Measurements from ENCODE around the gene RPL29.
A peak's percentile ranks its signal among the peaks of the same experiment; 100 is the strongest.

Gene RPL29

GRCh38 chr3:51968170-51968775 lies 27.4 kb downstream of the RPL29 start:
- H3K4me3 ChIP-seq (replicated peaks; ENCODE audit: insufficient read depth, low read length), result no peak overlapping the region; the same call in 1 of the 2 replicates
- H3K27me3 ChIP-seq (ENCODE audit: insufficient read depth, poor library complexity, severe bottlenecking), result peaks cover 16% of the 10 kb centered on the region
- no peak overlapping the region for H3K27ac ChIP-seq (replicated peaks)
- TF ChIP-seq, protein P1, sequence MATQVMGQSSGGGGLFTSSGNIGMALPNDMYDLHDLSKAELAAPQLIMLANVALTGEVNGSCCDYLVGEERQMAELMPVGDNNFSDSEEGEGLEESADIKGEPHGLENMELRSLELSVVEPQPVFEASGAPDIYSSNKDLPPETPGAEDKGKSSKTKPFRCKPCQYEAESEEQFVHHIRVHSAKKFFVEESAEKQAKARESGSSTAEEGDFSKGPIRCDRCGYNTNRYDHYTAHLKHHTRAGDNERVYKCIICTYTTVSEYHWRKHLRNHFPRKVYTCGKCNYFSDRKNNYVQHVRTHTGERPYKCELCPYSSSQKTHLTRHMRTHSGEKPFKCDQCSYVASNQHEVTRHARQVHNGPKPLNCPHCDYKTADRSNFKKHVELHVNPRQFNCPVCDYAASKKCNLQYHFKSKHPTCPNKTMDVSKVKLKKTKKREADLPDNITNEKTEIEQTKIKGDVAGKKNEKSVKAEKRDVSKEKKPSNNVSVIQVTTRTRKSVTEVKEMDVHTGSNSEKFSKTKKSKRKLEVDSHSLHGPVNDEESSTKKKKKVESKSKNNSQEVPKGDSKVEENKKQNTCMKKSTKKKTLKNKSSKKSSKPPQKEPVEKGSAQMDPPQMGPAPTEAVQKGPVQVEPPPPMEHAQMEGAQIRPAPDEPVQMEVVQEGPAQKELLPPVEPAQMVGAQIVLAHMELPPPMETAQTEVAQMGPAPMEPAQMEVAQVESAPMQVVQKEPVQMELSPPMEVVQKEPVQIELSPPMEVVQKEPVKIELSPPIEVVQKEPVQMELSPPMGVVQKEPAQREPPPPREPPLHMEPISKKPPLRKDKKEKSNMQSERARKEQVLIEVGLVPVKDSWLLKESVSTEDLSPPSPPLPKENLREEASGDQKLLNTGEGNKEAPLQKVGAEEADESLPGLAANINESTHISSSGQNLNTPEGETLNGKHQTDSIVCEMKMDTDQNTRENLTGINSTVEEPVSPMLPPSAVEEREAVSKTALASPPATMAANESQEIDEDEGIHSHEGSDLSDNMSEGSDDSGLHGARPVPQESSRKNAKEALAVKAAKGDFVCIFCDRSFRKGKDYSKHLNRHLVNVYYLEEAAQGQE (IDR thresholded peaks at IDR 0.05; ENCODE audit: insufficient replicate concordance, low read depth), result no peak
- TF ChIP-seq SPI1 (IDR thresholded peaks at IDR 0.05; ENCODE audit: borderline replicate concordance, low read depth) (no peak), GABPA (IDR thresholded peaks at IDR 0.05; ENCODE audit: low read depth) (no peak), POLR2AphosphoS5 (IDR thresholded peaks at IDR 0.05; ENCODE audit: low read depth) (no peak)
- TF ChIP-seq, protein P2, sequence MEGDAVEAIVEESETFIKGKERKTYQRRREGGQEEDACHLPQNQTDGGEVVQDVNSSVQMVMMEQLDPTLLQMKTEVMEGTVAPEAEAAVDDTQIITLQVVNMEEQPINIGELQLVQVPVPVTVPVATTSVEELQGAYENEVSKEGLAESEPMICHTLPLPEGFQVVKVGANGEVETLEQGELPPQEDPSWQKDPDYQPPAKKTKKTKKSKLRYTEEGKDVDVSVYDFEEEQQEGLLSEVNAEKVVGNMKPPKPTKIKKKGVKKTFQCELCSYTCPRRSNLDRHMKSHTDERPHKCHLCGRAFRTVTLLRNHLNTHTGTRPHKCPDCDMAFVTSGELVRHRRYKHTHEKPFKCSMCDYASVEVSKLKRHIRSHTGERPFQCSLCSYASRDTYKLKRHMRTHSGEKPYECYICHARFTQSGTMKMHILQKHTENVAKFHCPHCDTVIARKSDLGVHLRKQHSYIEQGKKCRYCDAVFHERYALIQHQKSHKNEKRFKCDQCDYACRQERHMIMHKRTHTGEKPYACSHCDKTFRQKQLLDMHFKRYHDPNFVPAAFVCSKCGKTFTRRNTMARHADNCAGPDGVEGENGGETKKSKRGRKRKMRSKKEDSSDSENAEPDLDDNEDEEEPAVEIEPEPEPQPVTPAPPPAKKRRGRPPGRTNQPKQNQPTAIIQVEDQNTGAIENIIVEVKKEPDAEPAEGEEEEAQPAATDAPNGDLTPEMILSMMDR (IDR thresholded peaks at IDR 0.05; ENCODE audit: insufficient read depth, low read length), result no peak
- DNase-seq (ENCODE audit: low read depth in 1 of 2, low spot score in 1 of 2), result no peak

- H3K27ac ChIP-seq (replicated peaks), result no peak within 1 kb of the TSS
- TF ChIP-seq, protein P2 (IDR thresholded peaks at IDR 0.05; ENCODE audit: insufficient read depth, low read length), result no peak
- 0 out of 2 replicates have a peak, but pooled peaks have one; percentile 11 for TF ChIP-seq POLR2AphosphoS5 (IDR thresholded peaks at IDR 0.05; ENCODE audit: low read depth)
- no peak for TF ChIP-seq SPI1 (IDR thresholded peaks at IDR 0.05; ENCODE audit: borderline replicate concordance, low read depth)
- TF ChIP-seq GABPA (IDR thresholded peaks at IDR 0.05; ENCODE audit: low read depth), result no peak
- DNase-seq (ENCODE audit: low read depth in 1 of 2, low spot score in 1 of 2), result no peak
- H3K4me3 ChIP-seq (replicated peaks; ENCODE audit: insufficient read depth, low read length), result peak within 1 kb of the TSS; percentile 33
- peaks cover 16% of the 10 kb centered on the region for H3K27me3 ChIP-seq (ENCODE audit: insufficient read depth, poor library complexity, severe bottlenecking)
Measured at GRCh38 chr3:51967384-51968169, 28.1 kb downstream of the RPL29 start, which contains the start of gene PCBP4. TSS of gene PCBP4 (minus strand) at chr3:51967454. CDS start at chr3:51961240, 6,214 bp downstream.

GRCh38 chr3:51966922-51967383 lies 28.7 kb downstream of the RPL29 start:
- Histone ChIP-seq H3K4me3 (replicated peaks; ENCODE audit: insufficient read depth, low read length) (0 out of 2 replicates have a peak overlapping the region, but pooled peaks have one; percentile 8), H3K27me3 (ENCODE audit: insufficient read depth, poor library complexity, severe bottlenecking) (peaks cover 19% of the 10 kb centered on the region), H3K27ac (replicated peaks) (no peak overlapping the region)
- no peak for DNase-seq (ENCODE audit: low read depth in 1 of 2, low spot score in 1 of 2)
- TF ChIP-seq, protein P2 (IDR thresholded peaks at IDR 0.05; ENCODE audit: insufficient read depth, low read length), result no peak
- no peak for TF ChIP-seq POLR2AphosphoS5 (IDR thresholded peaks at IDR 0.05; ENCODE audit: low read depth)
- TF ChIP-seq GABPA (IDR thresholded peaks at IDR 0.05; ENCODE audit: low read depth), result no peak
- TF ChIP-seq SPI1 (IDR thresholded peaks at IDR 0.05; ENCODE audit: borderline replicate concordance, low read depth), result no peak
- TF ChIP-seq, protein P1 (IDR thresholded peaks at IDR 0.05; ENCODE audit: insufficient replicate concordance, low read depth), result no peak

Data from HL-60 (cell line).